Effector CD4-positive, alpha-beta T cell (primary cell): ENCODE data around the gene MX2.
"Not testable (repeated sequence)": the region's sequence is repeated elsewhere in the genome, so short reads cannot be mapped to it uniquely, and the experiment has no call there.

Source experiments
- DNase-seq: peaks from one replicate; pipeline ENCODE4 v3.0.0-alpha.2; 2020

Gene MX2

DNA sequence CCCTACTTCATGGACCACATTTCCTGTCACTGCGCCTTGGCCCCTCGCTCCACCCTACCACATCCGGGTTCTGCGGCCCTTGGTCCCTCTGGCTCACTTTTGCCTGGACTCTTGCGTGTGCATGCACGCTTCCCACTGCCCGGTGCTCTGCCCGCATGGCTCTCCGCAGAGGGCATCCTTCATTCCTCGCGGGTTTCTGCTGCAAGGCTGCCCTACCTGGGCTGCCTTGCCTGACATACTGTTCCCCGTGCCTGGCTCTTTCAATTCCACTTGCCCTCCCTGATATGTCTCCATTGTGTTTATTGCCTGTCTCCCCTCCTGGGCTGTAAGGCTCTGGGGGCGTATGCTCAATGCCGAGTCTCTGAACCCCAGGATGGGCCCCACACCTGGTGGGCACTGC, 26.4 kb downstream of the MX2 start:
- no peak for DNase-seq

DNA sequence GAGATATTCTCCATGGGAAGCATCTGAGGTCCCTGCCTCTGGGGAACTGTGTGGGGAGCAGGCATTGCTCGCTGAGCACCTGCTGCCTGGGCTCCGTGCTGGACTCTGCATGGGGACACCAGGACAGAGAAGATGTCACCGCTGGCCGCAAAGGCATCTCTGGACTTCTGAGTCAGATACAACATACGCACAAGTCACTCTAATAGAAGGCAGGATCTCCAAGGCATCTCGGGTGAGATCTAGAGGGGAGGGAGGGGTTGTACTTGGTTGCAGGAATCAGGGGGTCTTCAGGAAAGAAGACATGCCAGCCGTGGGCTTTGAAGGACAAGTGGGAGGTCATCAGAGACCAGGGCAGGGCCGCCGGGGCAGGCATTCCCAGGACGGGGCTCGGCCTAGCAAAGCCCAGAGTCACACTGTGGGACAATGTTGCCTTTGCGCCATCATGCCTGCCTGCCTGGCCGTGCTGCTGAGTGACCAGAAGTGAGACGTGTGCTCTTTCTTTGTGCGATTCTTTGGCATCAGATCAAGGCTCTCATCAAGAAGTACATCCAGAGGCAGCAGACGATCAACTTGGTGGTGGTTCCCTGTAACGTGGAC, 28.3 kb downstream of the MX2 start:
- DNase-seq, result no peak

DNA sequence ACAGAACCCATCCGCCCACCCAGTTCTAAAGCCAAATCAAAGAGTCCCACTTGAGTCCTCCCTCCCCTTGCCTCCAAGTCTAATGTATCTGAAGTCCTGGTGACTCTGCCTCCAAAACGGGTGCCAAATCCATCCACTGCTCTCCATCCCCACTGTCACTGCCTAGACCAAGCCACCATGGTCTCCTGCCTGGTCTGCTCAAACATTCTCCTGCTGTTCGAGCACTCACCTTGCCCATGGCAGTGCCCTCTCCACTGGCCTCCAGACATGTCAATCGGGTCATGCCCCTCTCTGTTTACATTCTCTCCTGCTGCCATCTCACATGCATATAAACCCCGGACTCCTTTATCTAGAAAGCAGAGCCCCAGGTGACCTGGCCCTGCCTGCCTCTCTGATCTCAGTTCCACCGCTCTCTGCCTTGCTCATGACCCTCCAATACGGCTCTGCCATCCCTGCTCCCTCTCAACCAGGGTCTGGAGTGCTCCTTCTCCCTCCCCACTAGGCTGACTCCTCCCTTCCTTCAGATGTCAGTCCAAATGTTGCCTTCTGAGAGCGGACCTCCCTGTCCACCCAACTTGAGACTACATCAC, 32.1 kb downstream of the MX2 start:
- DNase-seq, result no peak

DNA sequence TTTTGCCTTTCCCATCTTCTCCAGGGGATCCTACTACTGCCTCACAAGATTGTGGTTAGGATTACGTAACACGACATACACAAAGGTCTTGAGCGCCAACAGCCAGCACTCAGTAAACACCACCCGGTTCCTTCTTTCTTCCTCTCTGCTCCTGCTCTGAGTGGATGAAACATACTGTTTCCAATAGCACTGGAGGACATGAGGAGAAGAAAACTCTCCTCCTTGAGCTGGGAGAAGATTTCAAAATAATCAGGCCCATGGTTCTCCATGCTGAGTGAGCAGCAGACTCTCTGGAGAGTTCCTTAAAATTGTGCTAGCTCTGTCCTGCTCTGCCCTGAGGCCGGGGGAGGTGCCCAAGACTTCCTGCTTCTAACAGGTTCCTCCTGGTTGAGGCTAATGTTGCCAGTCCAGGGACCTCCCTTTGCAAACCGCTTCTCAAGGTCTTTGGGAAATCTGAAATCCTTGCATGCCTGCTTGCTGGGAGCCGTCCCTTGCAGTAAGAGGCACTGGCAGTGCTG, 34.8 kb downstream of the MX2 start:
- DNase-seq, result no peak

DNA sequence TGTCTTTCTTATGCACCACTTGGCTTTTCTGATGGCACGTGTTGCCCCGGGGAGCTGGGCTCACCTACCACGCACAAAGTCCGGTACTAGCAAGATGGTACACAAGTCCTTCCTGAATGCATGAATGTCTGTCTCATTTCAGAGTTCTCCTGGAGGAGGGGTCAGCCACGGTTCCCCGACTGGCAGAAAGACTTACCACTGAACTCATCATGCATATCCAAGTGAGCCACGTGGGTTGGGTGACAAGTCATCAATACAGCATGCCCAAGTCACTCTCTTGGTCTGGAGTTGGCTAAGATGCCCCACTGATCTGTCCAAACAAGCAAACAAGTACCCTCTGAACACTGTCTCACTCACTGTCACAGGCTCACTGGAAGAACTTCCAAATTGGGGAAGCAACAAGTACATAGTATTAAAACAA, 35.7 kb downstream of the MX2 start:
- no peak for DNase-seq

DNA sequence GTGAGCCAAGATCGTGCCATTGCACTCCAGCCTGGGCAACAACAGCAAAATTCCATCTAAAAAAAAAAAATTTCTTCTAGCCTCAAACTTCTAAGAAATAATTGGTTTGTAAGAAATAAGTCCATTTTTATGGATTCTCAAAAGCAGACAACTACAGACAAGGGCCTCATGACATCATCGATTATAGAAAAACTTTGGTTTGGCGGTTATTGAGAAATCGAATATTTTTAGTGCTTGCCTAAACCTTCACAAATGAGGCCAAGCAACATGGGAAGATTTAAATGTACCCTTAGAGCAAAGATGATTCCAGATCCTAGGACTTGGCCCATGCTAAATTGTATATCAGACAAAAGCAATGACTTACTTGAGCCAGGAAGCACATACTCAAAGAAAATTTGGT, 36.4 kb downstream of the MX2 start:
- no peak for DNase-seq

DNA sequence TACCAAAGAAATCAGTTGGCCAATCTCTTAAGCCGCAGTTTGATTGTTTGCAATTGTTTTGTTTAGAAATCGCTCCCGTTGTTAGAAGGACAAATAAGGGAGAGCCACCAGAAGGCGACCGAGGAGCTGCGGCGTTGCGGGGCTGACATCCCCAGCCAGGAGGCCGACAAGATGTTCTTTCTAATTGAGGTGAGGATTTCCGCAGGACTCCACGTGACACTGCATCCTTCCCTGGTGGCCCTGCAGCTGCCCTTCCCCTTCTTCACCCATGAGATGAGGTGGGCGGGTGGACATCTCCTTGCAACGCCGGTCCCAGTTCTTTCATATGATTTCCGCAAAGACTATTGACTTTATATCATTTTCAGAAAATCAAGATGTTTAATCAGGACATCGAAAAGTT, 37.0 kb downstream of the MX2 start:
- DNase-seq, result no peak

DNA sequence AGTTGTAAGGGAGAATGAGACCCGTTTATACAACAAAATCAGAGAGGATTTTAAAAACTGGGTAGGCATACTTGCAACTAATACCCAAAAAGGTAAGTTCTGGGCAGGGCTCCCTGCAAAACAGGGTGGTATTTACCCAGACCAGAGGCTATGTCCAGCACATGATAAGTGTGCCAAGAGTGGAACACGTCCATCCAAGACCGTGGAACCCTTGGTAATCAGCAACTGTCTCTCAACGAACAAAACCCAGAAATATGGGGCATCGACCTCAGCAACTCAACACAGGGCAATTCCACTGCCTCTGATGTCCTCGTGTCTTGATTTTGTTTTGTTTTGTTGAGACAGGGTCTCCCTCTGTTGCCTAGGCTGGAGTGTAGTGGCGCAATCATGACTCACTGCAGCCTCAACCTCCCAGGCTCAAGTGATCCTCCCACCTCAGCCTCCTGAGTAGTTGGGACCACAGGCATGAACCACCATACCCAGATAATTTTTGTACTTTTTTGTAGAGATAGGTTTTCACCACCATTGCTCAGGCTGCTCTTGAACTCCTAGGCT, 37.5 kb downstream of the MX2 start:
- no peak for DNase-seq

DNA sequence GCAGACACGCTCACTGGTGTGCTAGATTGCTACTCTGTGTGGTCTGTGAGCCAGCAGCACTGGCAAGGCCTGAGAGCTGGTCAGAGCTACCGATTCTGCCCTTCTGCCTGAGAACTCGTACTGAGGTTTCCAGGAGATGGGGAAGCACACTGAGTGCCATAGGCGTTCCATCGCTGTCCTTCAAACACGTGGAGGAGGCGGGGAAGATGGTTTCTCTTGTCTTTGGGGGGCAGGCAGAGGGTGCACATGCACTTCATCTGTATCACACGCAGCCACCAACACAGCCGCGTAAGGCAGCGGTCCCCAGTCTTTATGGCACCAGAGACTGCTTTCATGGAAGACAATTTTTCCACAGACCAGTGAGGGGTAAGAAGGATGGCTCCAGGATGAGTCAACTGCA, 40.4 kb downstream of the MX2 start:
- no peak for DNase-seq

DNA sequence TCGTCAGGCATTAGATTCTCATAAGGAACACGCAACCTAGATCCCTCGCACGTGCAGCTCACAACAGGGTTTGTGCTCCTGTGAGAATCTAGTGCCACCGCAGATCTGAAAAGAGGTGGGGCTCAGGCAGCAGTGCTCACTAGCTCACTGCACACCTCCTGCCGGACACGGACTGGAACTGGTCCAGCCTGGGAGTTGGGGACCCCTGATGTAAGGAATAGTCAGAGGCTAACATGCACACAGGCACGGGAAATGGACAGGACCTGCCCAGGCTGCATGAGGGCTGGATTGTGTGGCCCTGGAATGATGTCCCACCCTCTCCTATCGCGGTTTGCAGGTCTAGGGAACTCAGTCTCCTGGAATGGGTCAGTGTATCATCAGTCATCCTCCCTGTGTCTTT, 41.0 kb downstream of the MX2 start:
- no peak for DNase-seq

DNA sequence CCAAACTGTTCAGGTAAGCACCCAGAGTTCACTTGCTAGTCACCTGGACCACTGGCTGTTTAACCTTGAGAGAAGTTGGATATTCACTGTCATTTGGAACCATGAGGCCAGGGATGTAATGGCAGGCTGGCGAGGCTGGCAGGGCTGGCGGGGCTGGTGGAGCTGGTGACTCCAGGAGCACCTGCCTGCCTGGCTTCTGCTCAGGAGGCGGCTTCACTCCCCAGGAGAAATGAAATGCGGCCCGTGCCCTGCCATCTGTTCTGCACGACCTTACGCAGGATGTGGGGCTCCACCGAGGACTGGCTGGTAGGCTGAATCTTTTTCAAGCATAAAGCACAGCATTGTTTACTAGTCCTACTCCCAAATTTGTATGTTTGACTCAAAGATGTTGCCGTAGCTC, 41.5 kb downstream of the MX2 start:
- DNase-seq, result no peak

DNA sequence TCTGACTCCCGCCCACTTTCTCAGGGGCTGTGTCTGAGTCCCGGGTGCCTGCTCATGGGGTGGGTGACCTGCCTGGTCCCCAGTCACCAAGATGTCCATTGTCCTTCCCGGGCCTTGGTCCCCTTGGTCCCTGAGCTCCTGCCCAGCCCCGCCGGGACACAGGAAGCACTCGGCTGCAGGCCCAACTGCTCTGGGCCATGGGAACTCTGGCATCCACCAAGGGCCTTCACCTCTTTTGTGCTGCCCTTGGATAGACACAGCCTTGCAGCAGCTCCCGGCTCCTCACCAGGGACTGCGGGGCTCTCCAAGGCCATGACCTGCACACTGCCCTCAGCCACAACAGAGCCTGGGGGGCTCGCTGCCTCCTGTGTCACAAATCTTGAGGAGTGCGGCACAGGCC, 42.1 kb downstream of the MX2 start:
- no peak for DNase-seq

DNA sequence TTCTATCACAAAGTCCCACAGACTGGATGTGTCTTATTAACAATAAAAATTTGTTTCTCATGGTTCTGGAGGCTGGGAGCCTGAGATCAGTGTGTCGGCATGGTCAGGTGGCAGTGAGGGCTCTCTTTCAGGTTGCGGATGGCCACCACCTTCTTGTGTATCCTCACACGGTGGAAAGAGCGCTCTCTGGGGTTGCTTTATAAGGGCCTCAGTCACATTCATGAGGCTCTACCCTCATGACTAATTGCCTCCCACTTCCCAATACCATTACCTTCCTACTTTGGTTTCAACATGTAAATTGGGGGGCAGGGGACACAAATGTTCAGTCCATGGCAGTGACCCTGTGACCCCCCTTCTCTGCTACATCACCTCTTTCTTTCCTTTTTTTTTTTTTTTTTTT, 43.5 kb downstream of the MX2 start:
- no peak for DNase-seq

DNA sequence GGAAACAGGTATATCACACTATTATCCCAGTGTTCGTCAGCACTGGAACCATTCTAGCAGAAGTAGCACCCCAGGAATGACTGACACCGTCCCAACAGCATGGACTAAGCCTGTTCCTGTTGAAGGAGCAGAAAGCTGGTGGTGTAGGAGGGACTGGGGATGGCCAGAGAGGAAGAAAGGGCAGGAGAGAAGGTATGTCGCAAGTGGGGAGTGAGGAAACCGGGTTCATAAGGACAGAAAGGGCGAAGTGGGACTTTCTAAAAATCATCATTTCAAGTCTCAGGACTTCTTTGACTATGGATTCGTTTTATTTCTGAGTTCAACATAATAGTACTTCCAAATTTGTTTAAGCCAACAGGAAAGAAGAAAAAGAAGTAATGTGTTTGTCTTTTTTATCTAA, 44.5 kb downstream of the MX2 start:
- no peak for DNase-seq

DNA sequence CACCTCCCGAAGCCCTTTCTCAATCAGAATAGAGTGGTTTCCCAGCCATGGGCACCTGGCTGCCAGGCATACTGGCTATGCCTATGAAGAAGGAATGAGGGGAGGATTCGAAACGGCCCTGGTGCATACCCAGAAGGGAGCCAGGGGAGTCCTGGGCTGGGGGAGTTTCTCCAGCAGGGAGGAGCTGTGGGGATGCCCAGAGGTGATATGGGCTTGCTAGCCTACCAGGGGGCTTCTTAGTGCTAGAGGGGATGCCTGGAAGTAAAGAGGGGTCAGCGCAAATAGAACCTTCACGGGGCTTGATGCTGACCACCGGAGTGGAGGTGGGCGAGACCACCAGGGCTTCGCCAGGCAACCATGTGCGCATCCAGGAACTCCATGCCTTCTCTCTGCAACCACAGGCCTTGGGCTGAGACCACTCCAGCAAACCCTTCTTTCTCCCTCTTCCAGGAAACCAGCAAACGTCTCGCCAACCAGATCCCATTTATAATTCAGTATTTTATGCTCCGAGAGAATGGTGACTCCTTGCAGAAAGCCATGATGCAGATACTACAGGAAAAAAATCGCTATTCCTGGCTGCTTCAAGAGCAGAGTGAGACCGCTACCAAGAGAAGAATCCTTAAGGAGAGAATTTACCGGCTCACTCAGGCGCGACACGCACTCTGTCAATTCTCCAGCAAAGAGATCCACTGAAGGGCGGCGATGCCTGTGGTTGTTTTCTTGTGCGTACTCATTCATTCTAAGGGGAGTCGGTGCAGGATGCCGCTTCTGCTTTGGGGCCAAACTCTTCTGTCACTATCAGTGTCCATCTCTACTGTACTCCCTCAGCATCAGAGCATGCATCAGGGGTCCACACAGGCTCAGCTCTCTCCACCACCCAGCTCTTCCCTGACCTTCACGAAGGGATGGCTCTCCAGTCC, 46.0 kb downstream of the MX2 start:
- DNase-seq, result no peak

DNA sequence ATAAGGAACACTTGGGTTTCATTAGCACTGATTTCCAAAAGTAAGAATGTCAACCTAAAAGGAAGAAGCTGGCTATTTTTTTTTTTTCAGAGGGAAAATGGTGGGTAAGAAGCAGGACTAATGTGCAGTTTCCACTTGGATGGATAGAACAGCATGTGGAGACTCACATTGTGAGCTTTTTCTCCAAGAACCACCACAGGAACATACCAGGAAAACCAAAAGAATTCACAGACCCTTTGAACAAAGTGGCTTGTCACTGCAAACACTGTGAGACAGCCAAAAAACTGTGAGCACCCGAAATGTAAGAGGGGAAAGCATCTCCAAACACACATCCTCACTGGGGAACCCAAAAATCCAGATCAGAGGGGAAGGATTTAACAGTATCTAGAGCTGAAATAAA, 48.5 kb downstream of the MX2 start:
- no peak for DNase-seq

DNA sequence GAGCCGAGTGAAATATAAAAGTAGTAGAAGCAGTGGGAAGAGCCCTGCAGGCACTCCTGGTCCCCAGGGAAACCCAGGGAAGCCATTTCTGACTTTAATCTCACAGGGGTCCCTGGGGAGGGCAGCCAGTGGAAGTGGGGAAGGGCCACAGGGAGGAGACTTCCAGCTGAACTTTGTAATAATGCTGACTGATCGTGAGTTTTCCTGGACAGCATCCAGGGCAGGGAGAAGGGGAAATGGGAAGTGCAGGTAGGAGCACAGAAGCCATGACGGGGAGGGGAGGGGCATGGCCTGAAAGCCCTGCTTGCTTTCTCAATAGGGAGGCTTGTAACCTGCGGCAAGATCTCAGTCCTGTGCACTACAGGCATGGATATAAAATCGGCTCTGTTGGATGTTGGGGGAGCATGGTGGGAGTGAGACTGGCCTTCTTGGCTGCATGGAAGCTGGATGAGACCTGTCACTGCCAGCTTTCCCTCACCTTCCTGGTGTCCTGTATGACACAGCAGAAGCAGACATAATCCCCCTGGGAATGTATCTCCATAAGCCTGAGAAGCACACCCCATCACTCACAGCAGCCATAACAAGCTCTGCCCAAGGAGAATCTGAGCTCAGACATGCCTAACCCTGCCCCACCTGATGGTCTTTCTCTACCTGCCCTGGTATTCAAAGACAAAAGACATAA, 49.1 kb downstream of the MX2 start:
- DNase-seq, result no peak

DNA sequence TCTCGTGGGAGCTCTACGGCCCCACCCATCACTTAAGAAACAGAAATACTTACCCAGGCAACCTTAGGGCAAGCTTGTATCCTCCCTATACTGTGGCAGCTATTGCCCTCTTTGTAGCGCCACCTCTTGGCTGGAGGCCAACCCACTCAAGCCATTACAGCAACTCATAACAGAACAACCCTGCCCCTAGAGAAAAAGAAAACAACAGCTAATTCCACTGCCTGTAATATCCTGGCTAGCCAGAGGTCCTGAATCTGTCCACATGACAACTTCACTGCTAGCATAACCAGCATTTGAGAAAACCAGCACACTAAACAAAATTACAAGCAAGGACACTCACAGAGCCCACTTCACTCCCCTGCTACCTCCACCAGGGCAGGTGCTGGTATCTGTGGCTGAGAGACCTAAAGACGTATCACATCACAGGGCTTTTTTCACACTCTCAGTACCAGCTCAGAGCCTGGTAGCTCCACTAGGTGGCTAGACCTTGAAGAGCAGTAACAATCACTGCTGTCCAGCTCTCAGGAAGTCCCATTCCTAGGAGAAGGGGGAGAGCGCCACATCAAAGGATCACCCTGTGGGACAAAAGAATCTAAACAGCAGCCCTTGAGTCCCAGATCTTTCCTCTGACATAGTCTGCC, 49.7 kb downstream of the MX2 start:
- no peak for DNase-seq

DNA sequence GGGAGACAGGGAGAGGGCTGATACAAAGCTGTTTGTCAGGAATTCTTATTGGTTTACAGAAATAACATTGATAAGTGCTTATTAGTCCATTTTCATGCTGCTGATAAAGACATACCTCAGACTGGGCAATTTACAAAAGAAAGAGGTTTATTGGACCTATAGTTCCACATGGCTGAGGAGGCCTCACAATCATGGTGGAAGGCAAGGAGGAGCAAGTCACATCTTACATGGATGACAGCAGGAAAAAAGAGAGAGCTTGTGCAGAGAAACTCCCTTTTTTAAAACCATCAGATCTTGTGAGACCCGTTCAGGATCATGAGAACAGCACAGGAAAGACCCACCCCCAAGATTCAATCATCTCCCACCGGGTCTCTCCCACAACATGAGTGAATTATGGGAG, 55.7 kb downstream of the MX2 start:
- not testable (repeated sequence) for DNase-seq

DNA sequence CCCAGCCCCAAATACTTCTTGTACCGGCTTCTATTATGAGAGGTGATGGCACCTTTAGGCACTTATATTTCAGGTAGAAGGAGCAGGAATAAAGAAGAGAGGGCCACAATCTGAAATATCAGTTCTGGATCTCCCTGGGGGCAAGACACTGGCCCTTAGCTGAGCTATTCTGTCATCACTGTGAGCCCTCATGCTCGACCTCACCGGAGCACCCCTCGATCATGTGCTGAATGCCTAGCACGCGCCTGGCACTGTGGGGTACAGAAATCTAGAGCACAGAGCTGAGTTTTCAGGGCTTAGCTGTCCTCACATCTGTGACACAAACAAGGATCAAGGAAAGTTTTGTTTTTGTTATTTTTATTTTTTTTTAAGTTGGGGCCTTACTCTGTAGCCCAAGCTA, 56.6 kb downstream of the MX2 start:
- DNase-seq, result no peak

DNA sequence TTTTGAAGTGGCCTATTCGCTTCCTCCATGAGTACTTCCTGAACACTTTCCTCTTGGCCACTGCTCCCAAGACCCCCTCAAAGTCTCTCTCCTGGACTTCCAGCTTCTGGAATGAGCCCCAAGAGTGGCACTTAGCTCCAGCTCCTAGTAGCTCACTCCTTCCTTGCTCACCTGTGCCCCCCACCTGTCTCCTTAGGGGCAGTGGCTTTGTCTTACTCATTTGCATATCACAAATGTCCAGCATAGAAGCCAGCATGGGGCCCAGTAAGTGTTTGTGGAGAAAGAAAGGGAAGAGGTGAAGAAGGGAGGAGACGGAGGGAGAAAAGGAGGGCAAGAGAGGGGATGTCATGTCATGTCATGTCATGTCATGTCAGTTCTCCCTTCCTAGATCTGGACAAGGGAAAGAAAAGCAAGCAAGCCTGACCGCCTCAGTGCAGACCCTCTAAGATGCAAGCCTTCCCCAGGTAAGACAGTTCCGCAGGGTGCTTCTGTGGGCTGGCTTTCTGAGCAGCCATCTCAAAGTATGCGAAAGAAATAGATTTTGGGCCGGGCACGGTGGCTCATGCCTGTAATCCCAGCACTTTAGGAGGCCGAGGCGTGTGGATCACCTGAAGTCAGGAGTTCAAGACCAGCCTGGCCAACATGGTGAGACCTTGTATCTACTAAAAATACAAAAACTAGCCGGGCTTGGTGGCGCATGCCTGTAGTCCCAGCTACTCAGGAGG, 57.3 kb downstream of the MX2 start:
- no peak for DNase-seq
